Central memory CD4-positive, alpha-beta T cell (primary cell): Measurements from ENCODE around the gene TNF.
"Not testable (repeated sequence)": the region's sequence is repeated elsewhere in the genome, so short reads cannot be mapped to it uniquely, and the experiment has no call there.

Experiments
- DNase-seq: peaks from one replicate; pipeline ENCODE4 v3.0.0; 2022

Gene TNF

GRCh38 chr6:31588871-31589650 is 13.7 kb downstream of the TNF start:
- no peak for DNase-seq

- DNase-seq: not testable (repeated sequence)
Measured at GRCh38 chr6:31590691-31591090, 15.3 kb downstream of the TNF start.

GRCh38 chr6:31592396-31592771 is 17.0 kb downstream of the TNF start:
- DNase-seq: no peak

DNA sequence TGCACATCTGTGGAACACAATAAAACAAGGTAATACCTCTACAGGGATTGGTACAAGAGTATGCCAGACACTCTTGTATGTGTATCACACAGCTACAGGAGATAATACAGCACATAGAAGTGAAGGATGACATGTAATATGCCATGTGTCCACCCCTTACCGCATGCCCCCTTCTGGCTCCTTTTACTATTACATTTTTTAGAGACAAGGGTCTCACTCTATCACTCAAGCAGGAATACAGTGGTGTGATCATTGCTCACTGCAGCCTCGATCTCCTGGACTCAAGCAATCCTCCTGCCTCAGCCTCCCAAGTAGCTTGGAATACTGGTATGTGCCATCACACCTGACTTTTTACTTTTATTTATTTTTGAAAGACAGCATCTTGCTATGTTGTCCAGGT is 21.6 kb downstream of the TNF start:
- DNase-seq: peak; percentile 70

- no peak for DNase-seq
Measured at GRCh38 chr6:31607317-31607716, 32.0 kb downstream of the TNF start.

GRCh38 chr6:31609519-31610406 is 34.4 kb downstream of the TNF start:
- no peak for DNase-seq

GRCh38 chr6:31610968-31611367 is 35.6 kb downstream of the TNF start:
- no peak for DNase-seq

GRCh38 chr6:31614075-31614619 is 38.8 kb downstream of the TNF start:
- no peak for DNase-seq

GRCh38 chr6:31614684-31615578 is 39.6 kb downstream of the TNF start, which contains the start of gene AIF1:
Gene AIF1 (plus strand): TSS chr6:31615234. CDS start chr6:31615330, 96 bp downstream.
- DNase-seq: no peak

DNA sequence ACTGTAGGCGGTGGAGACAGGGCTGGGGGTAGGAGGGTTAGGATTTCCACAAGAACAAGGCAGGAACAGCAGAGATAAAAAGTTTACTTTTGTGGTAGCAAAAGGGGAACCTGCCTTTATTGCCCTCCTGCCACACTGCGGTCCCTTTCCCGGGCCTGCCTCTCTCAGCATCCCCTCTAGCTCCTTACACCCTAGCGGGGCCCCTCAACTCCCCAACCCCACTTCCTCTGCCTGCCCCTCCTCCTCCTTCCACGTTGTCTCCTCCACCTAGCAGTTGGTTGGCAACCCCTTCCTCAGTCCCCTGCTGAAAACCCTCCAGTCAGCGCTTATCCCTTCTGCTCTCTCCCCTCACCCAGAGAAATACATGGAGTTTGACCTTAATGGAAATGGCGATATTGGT is 40.4 kb downstream of the TNF start:
- DNase-seq: no peak

DNA sequence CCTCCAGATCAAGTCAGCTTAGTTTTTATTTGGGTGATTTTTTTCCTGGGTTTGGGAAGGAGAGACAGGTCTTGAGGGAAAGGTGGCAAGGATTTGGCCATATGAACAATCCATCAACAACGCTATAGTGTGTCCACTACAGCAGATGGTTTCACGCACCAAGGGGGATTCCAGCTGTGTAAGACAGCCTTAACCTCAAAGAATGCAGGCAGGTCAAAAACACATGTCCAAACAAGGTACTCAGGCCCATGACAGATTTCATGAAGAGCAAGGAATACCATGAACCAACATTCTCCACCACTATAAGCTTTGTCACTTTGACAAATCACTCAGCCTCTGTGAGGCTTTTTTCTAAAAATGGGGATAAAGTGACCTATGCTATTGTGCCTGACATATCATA is 41.6 kb downstream of the TNF start:
- no peak for DNase-seq

- peak; percentile 97 for DNase-seq
Measured at GRCh38 chr6:31619805-31620585, 44.6 kb downstream of the TNF start.

DNA sequence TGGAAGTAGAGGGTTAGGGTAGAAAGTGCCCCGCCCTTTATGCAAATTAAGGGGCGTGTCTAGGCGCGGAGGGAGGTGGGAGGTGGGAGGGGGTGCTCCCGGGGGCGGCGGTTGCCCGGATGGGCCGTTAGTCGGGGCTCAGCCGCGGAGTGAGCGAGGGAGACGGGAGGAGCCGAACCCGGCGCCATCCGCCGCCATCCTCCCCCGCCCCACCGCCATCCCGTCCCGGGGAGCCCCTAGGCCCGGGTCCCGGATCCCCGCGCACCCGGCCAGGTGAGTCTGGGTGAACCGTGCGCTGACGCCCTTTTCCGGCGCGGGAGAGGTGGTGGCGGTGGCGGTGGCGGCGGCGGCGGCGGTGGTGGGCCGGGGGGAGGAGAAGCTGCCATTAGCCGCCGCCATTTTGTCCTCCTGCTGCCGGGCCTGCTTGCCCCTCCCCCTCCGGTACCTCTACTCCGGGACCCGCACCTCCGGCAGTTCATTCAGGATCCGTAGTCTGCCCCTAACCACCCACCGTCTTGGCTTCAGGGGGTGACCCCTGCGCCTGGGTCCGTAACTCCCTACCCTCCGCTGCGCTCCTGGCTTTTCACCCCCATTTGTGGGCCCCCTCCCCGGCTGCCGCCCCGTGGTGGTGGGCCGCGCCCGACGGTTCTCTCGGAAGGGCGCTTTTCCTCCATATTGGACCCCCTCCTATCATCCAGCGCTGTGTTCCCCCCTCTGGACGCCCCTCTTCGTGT is 45.4 kb downstream of the TNF start, which contains the start of gene PRRC2A:
Gene PRRC2A (plus strand): TSS at position 130 of the 734 bp plus-strand sequence. CDS start 2,075 bp downstream, outside the sequence.
- DNase-seq: no peak

DNA sequence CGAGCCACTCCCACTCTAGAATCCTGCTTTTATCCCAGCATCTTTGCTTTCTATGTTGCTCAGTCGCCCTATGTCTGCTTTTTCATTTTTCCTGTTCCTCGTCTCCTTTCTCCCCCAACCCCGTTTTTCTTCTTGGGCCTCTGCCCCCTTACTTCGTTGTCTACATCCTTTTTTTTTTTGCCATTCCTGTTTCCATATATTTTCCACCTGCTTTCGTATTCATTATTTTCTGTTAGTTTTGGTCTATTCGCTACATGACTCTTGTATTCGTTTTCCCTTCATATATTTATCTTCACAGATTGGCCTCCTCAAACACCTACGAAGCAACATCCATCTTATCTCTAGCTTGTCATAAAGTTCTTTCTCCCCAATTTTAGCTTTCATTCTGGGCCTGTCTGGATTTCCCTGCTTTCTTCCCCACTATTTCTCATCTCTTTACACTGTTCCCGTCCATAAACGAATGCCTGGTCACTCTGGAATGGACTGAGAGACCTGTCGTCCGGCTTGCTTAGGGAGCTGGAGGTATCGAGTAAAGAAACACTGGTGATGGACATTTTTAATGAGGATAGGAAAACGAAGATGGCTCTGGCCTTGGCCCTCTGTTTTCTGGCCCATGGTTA is 46.1 kb downstream of the TNF start:
- DNase-seq: no peak

DNA sequence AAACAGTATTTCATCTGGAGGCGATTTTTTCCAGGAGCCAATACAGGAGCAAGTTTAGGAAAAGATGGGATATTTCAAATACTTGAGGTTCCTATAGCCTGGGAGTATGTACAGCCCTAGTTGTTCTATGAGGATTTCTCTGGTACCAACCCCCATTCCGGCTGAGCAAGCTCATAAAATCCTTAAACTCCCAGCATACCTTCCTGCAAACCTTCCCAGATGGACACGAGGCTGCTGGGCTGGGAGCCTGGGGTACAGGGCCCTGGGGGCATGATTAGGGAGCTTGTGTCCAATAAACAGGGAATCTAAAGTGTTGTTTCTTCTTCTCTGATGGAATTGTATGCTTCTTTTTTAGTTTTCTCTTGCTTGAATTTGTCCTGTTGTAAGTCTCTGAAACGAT is 46.6 kb downstream of the TNF start:
- DNase-seq: no peak

- DNase-seq: no peak
Measured at GRCh38 chr6:31622684-31623091, 47.3 kb downstream of the TNF start.

- DNase-seq: no peak
Measured at GRCh38 chr6:31624070-31624469, 48.7 kb downstream of the TNF start.

DNA sequence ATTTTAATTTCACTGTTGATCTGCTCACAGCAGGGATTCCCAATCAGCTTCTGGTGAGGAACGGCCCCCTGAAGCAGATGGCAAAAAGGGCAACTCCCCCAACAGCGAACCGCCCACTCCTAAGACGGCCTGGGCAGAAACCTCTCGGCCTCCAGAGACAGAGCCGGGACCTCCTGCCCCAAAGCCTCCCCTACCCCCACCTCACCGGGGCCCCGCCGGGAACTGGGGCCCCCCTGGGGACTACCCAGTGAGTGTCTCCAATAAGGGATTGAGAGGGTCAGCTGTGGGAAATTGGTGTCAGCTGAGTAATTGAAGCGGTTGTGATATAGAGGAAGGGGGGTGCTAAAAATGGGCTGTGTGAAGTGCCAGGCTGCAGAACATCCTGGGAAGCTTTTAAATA is 51.6 kb downstream of the TNF start:
- no peak for DNase-seq

- no peak for DNase-seq
Measured at GRCh38 chr6:31627690-31628287, 52.4 kb downstream of the TNF start.
